ENCODE measurements around the gene C1QL1.

Gene C1QL1

DNA sequence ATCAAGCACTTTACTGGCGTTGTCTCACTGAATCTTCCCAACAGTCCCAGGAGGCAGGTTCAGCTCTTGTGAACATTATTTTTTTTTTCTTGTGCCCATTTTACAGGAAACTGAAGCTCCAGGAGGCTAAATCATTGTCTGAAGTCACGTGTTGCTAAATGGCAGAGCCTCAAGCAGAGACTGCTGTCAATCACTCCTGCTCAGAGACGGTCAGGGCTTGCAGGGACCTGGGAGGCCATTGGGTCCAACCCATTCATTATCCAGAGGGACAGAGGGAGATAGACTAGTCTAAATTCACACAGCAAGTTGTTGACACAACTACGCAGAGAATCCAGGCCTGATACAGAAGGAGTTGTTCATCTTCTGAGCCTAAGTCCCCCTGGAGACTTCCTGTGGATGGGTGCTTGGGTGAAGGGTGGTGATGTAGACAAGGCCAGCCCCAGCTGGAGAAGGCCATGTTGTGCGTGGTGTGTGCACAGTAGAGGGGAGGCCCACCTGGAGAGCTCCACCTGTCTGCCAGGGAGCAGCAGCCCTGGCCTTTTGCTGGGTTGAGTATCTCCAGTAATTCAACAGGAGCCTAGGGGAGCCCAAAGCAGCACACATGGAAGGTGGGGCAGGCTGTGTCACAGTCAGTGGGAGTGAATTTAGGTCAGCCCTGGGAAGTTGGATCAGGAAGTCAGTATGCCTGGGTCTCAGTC lies 24.3 kb upstream of the C1QL1 start:
- ChIA-PET POLR2A (no interaction called here), CTCF (interaction anchor here (0.8 to 2.1 kb wide), 6 partner anchors 15 to 74 kb away, joined by 3 to 10 read pairs (median 5); no protein-coding TSS in a partner anchor)
- TF ChIP-seq, protein P1, sequence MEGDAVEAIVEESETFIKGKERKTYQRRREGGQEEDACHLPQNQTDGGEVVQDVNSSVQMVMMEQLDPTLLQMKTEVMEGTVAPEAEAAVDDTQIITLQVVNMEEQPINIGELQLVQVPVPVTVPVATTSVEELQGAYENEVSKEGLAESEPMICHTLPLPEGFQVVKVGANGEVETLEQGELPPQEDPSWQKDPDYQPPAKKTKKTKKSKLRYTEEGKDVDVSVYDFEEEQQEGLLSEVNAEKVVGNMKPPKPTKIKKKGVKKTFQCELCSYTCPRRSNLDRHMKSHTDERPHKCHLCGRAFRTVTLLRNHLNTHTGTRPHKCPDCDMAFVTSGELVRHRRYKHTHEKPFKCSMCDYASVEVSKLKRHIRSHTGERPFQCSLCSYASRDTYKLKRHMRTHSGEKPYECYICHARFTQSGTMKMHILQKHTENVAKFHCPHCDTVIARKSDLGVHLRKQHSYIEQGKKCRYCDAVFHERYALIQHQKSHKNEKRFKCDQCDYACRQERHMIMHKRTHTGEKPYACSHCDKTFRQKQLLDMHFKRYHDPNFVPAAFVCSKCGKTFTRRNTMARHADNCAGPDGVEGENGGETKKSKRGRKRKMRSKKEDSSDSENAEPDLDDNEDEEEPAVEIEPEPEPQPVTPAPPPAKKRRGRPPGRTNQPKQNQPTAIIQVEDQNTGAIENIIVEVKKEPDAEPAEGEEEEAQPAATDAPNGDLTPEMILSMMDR (IDR thresholded peaks at IDR 0.05; ENCODE audit: insufficient read depth, low read length, missing control alignments), result no peak
- DNase-seq (ENCODE audit: low read depth, low spot score), result no peak
- H3K4me3 ChIP-seq (ENCODE audit: low read depth, low read length), result no peak overlapping the region

DNA sequence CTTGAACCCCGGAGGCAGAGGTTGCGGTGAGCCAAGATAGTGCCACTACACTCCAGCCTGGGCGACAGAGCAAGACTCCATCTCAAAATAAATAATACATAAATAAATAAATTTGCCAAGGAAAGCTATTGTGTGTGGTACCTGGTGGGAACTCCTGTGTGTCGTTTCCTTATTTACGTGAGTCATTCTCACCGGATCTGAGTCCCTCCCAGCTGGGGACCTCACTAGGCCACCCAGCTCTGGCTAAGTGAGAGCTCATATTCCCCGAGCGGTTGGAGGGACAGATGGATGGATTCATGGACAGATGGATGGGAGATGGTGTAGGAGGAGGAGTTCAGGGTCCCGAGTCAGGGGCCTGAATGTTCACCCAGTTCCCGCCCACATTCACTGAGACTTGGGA lies 22.9 kb upstream of the C1QL1 start:
- ChIA-PET CTCF (interaction anchor here (0.8 to 2.1 kb wide), 7 partner anchors 9 to 74 kb away, joined by 3 to 10 read pairs (median 3); no protein-coding TSS in a partner anchor), POLR2A (no interaction called here)

DNA sequence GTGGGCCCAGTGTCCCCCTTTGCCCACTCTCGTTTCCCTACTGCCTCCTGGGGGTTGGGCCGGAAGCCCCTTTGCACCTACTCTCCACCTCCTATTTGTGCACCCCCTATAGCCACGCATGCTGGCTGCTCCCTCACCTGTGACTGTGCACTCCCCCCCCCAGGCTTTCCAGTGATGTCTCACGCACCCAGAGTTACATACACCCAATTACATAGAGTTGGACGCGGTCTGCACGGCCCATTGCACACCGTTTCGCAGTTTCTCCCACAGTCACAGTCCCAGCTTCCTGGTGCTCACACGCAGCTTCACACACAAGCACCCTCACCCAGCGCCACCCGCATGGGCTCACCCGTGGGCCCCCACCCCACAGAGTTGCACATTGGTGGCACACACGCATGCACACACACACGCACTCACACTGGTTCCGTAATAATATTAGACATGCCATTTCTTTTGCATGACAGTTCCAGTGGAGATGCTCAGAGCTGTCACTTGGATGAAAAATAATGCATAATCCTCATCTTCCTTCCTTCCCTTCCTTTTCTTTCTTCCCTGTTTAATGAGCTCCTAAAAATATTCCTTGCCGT lies 21.5 kb upstream of the C1QL1 start:
- no peak overlapping the region for H3K4me3 ChIP-seq (ENCODE audit: low read depth, low read length)
- ChIA-PET CTCF (no interaction called here), POLR2A (interaction anchor here (0.7 kb wide), 1 partner anchor 45 kb away, joined by 3 read pairs; no protein-coding TSS in a partner anchor)
- DNase-seq (ENCODE audit: low read depth, low spot score), result no peak
- TF ChIP-seq, protein P1 (IDR thresholded peaks at IDR 0.05; ENCODE audit: insufficient read depth, low read length, missing control alignments), result no peak

More for the DNA sequence above, 22.9 kb upstream of the C1QL1 start:
- TF ChIP-seq, protein P1 (IDR thresholded peaks at IDR 0.05; ENCODE audit: insufficient read depth, low read length, missing control alignments), result no peak
- DNase-seq (ENCODE audit: low read depth, low spot score), result no peak
- H3K4me3 ChIP-seq (ENCODE audit: low read depth, low read length), result no peak overlapping the region

DNA sequence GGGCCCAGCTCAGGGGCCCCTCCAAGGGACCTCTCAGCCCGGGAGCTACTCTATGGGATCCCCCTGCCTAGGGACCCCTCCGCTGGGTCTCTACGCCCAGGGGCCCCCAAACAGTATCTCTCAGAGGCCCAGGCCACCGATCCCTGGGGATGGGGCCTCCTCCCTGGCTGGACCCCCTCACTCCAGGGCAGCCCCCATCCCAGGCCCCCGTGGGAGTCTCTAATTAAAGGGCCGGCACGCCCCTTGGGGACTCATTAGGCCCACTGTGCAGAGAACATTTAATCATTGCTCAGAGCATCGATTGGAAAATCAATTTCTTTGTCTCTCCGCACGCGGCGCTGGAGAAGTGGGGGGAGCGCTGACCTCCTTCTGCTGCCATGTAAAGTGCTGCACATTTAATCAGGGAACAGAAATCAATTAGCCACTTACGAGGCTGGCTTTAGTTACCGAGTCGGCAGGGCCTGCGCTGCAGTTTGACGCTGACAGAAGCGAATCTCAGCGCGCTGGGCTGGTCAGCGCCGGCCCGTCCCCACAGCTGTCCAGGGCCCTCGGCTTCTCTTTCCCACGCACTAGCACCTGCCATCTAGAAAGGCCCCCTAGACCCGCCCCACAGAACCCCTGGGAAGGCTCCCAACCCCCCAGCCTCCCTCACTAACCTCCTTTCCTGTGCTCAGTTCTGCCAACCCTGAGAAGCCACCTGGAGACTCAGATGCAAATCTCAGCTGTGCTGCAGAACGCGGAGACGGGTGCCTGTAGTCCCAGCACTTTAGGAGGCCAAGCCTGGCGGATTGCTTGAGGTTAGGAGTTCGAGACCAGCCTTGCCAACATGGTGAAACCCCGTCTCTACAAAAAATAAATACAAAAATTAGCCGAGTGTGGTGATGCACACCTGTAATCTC lies 20.2 kb upstream of the C1QL1 start:
- CTCF ChIA-PET, result interaction anchor here (0.8 to 1.8 kb wide), 3 partner anchors 18 to 69 kb away, joined by 3 to 5 read pairs (median 4); no protein-coding TSS in a partner anchor
- TF ChIP-seq, protein P1 (IDR thresholded peaks at IDR 0.05; ENCODE audit: insufficient read depth, low read length, missing control alignments), result no peak
- no peak for DNase-seq (ENCODE audit: low read depth, low spot score)
- H3K4me3 ChIP-seq (ENCODE audit: low read depth, low read length), result no peak overlapping the region
- POLR2A ChIA-PET, result no interaction called here

DNA sequence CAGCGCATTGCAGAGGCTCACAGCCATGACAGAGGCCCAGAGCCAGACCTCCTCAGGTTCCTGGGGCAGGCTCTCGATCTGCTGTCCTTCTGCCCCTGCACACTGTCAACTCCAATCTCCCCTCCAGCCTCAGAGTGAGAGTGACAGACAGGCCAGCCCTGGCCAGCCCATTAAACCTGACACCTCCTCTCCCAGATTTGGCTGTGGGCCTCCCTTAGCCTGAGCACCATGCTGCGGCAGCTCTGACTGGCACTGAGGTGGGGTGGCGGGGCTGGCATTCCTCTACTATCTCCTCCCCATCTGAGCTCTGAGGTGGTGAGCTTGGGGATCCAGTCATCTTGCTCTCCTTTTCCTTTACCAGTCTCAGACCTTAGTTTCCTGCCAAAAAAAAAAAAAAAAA lies 15.5 kb upstream of the C1QL1 start:
- no peak overlapping the region for H3K4me3 ChIP-seq (ENCODE audit: low read depth, low read length)
- CTCF ChIA-PET, result no interaction called here
- DNase-seq (ENCODE audit: low read depth, low spot score), result no peak
- POLR2A ChIA-PET, result no interaction called here
- TF ChIP-seq, protein P1 (IDR thresholded peaks at IDR 0.05; ENCODE audit: insufficient read depth, low read length, missing control alignments), result no peak

All from AG04449 (cell line).